Activated T-helper 1 cell treated with anti-CD3 and anti-CD28 coated beads, Interleukin-12 subunit alpha, Interleukin-12 subunit beta, Interleukin-2, Interleukin-4 antibody, amounts not matched to agents 30 ng/mL and 10 ng/mL and 1 ng/mL, durations not matched to agents 14 hours and 24 hours and 36 hours (primary cell): ENCODE data around the gene NARF. TPM values are rescaled to one million over a fixed set of nuclear protein-coding genes. Genes with fewer than 3 reads are reported as not detected.
"Not testable (repeated sequence)": the region's sequence is repeated elsewhere in the genome, so short reads cannot be mapped to it uniquely, and the experiment has no call there.

Experiments used
- DNase-seq: peaks from one replicate; pipeline ENCODE4 v3.0.0; 2021; ENCODE audit warnings: low spot score
- H3K27ac Mint-ChIP-seq: one replicate; pipeline ENCODE4 v1.8.0; 2021; ENCODE audit warnings: mild to moderate bottlenecking, mixed read lengths
- H3K27me3 Mint-ChIP-seq: one replicate; pipeline ENCODE4 v1.8.0; 2022; ENCODE audit warnings: mild to moderate bottlenecking, moderate library complexity, mixed read lengths; ENCODE audit not compliant: insufficient read depth
- H3K36me3 Mint-ChIP-seq: one replicate; pipeline ENCODE4 v1.8.0; 2021; ENCODE audit warnings: low read depth, mixed read lengths
- H3K4me1 Mint-ChIP-seq: one replicate; pipeline ENCODE4 v1.8.0; 2021; ENCODE audit warnings: low read depth, mixed read lengths
- H3K4me3 Mint-ChIP-seq: one replicate; pipeline ENCODE4 v1.8.0; 2021; ENCODE audit warnings: mild to moderate bottlenecking, moderate library complexity, mixed read lengths
- H3K9me3 Mint-ChIP-seq: one replicate; pipeline ENCODE4 v1.8.0; 2021; ENCODE audit warnings: mixed read lengths
- intact Hi-C: fragments of 100-400 bp; cut with micrococcal nuclease; formaldehyde crosslinking; loops from one replicate; pipeline ENCODE4 v1.15.1; 2024
- total RNA-seq: library from RNA; stranded (reverse); gene quantifications from 2 replicates; pipeline ENCODE4 v1.2.3, GENCODE V29; 2022

The NARF gene
- total RNA-seq = 99.0 and 103 TPM in 2 replicates

GRCh38 chr17:82458179-82458884 lies at the start of gene NARF:
NARF (plus strand) TSS chr17:82458741; CDS start chr17:82458804, 63 bp downstream.
- peak; percentile 99 for DNase-seq
- peaks cover 35% of the 10 kb centered on the region for H3K36me3 Mint-ChIP-seq
- H3K27me3 Mint-ChIP-seq = no peaks in the 10 kb centered on the region
- intact Hi-C loops = loop anchor here (1.0 to 2.0 kb wide), 8 partner anchors 8 to 294 kb away; partner anchors contain the start of genes CYBC1, HEXD, OGFOD3 and TBCD
- H3K27ac Mint-ChIP-seq = peak within 1 kb of the TSS; percentile 95
- H3K9me3 Mint-ChIP-seq = peaks cover 4% of the 10 kb centered on the region
- H3K4me3 Mint-ChIP-seq = peak within 1 kb of the TSS; percentile 96
- peaks cover 46% of the 10 kb centered on the region for H3K4me1 Mint-ChIP-seq

GRCh38 chr17:82408938-82409318 lies 49.6 kb upstream of the NARF start:
- H3K9me3 Mint-ChIP-seq = no peaks in the 10 kb centered on the region
- intact Hi-C loops = no loop called here
- no peaks in the 10 kb centered on the region for H3K4me1 Mint-ChIP-seq
- no peaks in the 10 kb centered on the region for H3K27me3 Mint-ChIP-seq
- no peak for DNase-seq
- H3K36me3 Mint-ChIP-seq = peaks cover 11% of the 10 kb centered on the region
- H3K4me3 Mint-ChIP-seq = no peak overlapping the region
- no peak overlapping the region for H3K27ac Mint-ChIP-seq

DNA sequence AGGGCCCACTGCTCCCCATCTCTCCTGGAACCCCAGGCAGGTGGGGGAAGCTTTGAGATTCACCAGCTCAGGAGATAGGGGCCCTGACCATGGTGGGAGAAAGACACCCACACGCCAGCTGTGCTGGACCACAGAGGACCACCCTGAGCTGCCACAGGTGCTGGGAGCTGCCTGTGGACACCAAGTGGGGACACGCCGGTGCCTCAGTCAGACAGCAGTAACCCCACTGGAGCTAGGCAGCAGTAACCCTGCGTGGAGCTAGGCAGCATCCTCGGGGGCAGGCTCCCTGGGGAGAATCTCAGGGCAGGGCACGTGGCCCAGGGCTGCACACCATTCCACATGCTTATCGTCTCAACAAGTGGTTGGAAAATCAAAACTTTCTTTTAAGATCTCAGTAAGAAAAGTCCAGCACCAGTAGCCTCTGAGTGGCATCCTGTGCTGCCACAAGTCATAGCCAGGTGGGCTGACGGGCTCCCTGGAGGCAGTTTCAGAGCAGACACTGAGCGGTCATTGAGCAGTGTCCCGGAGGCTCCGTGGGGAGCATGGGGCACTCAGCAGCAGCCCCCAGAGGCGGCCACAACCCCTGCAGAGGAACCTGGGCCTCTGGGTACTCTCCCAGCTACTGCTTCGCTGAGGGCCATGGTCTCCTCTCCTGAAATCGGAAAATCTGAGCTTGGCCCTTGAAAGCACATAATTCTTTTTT lies 48.4 kb upstream of the NARF start:
- Mint-ChIP-seq H3K27me3 (no peaks in the 10 kb centered on the region), H3K9me3 (no peaks in the 10 kb centered on the region), H3K4me3 (no peak overlapping the region), H3K36me3 (peaks cover 14% of the 10 kb centered on the region), H3K27ac (no peak overlapping the region), H3K4me1 (peaks cover 5% of the 10 kb centered on the region)
- no peak for DNase-seq
- intact Hi-C loops = no loop called here

- Mint-ChIP-seq H3K4me3 (no peak overlapping the region), H3K36me3 (peaks cover 15% of the 10 kb centered on the region), H3K9me3 (no peaks in the 10 kb centered on the region), H3K4me1 (peaks cover 9% of the 10 kb centered on the region), H3K27me3 (no peaks in the 10 kb centered on the region), H3K27ac (no peak overlapping the region)
- intact Hi-C loops = no loop called here
- DNase-seq = no peak
Measured at GRCh38 chr17:82411396-82412053, 47.0 kb upstream of the NARF start.

GRCh38 chr17:82412081-82412480 lies 46.5 kb upstream of the NARF start:
- DNase-seq, H3K4me1 Mint-ChIP-seq, H3K27me3 Mint-ChIP-seq, H3K27ac Mint-ChIP-seq, H3K4me3 Mint-ChIP-seq, H3K9me3 Mint-ChIP-seq, intact Hi-C loops: not testable (repeated sequence)
- peaks cover 15% of the 10 kb centered on the region for H3K36me3 Mint-ChIP-seq

GRCh38 chr17:82412535-82413520 lies 45.7 kb upstream of the NARF start:
- Mint-ChIP-seq H3K36me3 (peaks cover 10% of the 10 kb centered on the region), H3K9me3 (no peaks in the 10 kb centered on the region), H3K4me1 (peaks cover 9% of the 10 kb centered on the region), H3K27ac (no peak overlapping the region), H3K4me3 (no peak overlapping the region), H3K27me3 (no peaks in the 10 kb centered on the region)
- intact Hi-C loops = no loop called here
- no peak for DNase-seq

GRCh38 chr17:82414548-82415281 lies 43.8 kb upstream of the NARF start:
- Mint-ChIP-seq H3K36me3 (peaks cover 11% of the 10 kb centered on the region), H3K9me3 (no peaks in the 10 kb centered on the region), H3K27ac (no peak overlapping the region), H3K4me3 (peak overlapping the region; percentile 7), H3K27me3 (no peaks in the 10 kb centered on the region), H3K4me1 (peaks cover 18% of the 10 kb centered on the region)
- peak; percentile 62 for DNase-seq
- intact Hi-C loops = loop anchor here (1.0 to 5.0 kb wide), 2 partner anchors 62 to 138 kb away; no protein-coding TSS in a partner anchor

DNA sequence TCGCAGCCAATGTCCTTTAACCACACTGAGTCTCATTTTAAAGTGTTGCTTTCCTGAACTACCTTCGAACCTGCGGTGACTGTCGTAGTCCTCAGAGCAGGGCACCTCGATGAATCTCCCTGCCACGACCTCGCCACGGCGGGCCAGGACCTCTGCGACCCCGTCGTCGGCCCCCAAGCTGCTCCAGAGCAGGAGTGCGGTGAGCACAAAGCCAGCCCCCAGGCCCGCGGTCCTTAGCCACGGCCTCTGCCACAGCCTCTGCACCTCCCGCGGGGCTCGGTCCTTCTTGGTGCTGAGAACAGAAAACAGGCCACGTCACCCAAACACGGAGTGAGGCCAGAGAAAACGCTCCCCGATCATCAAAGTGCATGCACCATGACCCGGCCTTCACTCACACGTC lies 43.2 kb upstream of the NARF start:
- H3K27me3 Mint-ChIP-seq = no peaks in the 10 kb centered on the region
- H3K36me3 Mint-ChIP-seq = peaks cover 17% of the 10 kb centered on the region
- intact Hi-C loops = loop anchor here (5.0 kb wide), 1 partner anchor 137 kb away; no protein-coding TSS in a partner anchor
- no peak overlapping the region for H3K27ac Mint-ChIP-seq
- DNase-seq = no peak
- no peaks in the 10 kb centered on the region for H3K9me3 Mint-ChIP-seq
- H3K4me3 Mint-ChIP-seq = no peak overlapping the region
- H3K4me1 Mint-ChIP-seq = peaks cover 24% of the 10 kb centered on the region

- Mint-ChIP-seq H3K27ac (no peak overlapping the region), H3K9me3 (no peaks in the 10 kb centered on the region), H3K36me3 (peaks cover 18% of the 10 kb centered on the region), H3K4me3 (no peak overlapping the region), H3K4me1 (peaks cover 24% of the 10 kb centered on the region), H3K27me3 (no peaks in the 10 kb centered on the region)
- intact Hi-C loops = loop anchor here (5.0 kb wide), 1 partner anchor 137 kb away; no protein-coding TSS in a partner anchor
- no peak for DNase-seq
Measured at GRCh38 chr17:82415786-82416185, 42.8 kb upstream of the NARF start.

DNA sequence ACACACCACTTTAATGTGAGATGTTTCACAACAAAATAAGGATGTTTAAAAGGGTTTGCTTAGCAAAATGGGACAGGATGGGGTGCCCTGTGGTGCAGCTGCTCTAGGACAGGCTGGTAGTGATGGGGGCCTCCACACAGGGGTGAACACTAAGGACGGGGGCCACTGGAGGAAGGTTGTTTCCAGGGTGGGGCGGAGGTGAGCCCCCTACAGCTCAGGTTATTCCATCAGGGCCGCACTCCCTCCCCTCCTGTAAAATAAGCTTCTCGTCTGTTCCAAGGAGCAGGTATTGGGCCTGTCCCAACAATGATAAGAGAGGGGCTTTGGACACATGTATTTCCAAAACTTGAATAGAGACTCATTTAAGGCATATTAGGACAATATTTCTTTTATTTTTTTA lies 42.3 kb upstream of the NARF start:
- intact Hi-C loops = loop anchor here (5.0 kb wide), 1 partner anchor 136 kb away; no protein-coding TSS in a partner anchor
- H3K9me3 Mint-ChIP-seq = no peaks in the 10 kb centered on the region
- no peaks in the 10 kb centered on the region for H3K27me3 Mint-ChIP-seq

GRCh38 chr17:82416771-82417170 lies 41.8 kb upstream of the NARF start:
- no peak for DNase-seq
- H3K4me3 Mint-ChIP-seq = no peak overlapping the region
- no peak overlapping the region for H3K27ac Mint-ChIP-seq
- H3K27me3 Mint-ChIP-seq = no peaks in the 10 kb centered on the region
- H3K36me3 Mint-ChIP-seq = peaks cover 26% of the 10 kb centered on the region
- H3K9me3 Mint-ChIP-seq = no peaks in the 10 kb centered on the region
- intact Hi-C loops = loop anchor here (5.0 kb wide), 1 partner anchor 136 kb away; no protein-coding TSS in a partner anchor
- peaks cover 24% of the 10 kb centered on the region for H3K4me1 Mint-ChIP-seq

More for the DNA sequence above, 42.3 kb upstream of the NARF start:
- no peak for DNase-seq
- Mint-ChIP-seq H3K4me1 (peaks cover 24% of the 10 kb centered on the region), H3K4me3 (no peak overlapping the region), H3K27ac (no peak overlapping the region), H3K36me3 (peaks cover 23% of the 10 kb centered on the region)
